ENCODE results near the gene TMEM132C.

GRCh38 chr12:128685903-128686475, 419.0 kb downstream of the TMEM132C start:
- TF ChIP-seq CTCF (IDR thresholded peaks at IDR 0.05) (no peak), POLR2A (IDR thresholded peaks at IDR 0.05) (no peak)

Measured in lower leg skin (tissue), 3 donors.